Neural cell (in vitro differentiated cells): Measurements from ENCODE around the gene ST7L.
"Not testable (repeated sequence)": the region's sequence is repeated elsewhere in the genome, so short reads cannot be mapped to it uniquely, and the experiment has no call there.

Experiments used
- CTCF ChIP-seq: fragments of 450-650 bp; IDR thresholded peaks from 2 replicates; pipeline ENCODE4 v1.5.1; 2014; ENCODE audit warnings: antibody characterized with exemption, mild to moderate bottlenecking, moderate library complexity; ENCODE audit not compliant: poor library complexity, severe bottlenecking
- REST ChIP-seq: IDR thresholded peaks from 2 replicates; pipeline ENCODE4 v1.6.1; 2012; ENCODE audit warnings: borderline replicate concordance

- not testable (repeated sequence) for TF ChIP-seq CTCF, REST
Measured at GRCh38 chr1:112624493-112624892, 5.6 kb upstream of the ST7L start.
